ENCODE measurements around the gene RNF130.

RNF130 gene

DNA sequence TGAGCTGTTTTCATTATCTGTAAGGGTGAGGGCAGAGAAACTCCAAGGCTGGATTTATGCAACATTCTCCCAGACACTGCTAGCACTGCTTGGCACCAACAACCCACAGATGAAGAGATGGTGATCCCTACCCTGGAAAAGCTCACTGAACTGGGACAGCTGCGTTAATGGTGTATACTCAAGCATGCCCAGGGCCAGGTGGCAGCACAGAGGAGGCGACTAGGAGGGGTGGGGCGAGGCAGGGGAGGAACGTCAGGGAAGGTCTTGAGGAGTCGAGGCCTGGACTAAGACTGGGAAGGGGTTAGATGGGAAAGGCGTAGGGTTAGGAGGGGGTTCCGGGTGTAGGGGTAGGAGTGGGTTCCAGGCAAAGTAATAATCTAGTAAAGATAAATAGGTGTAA, 90.8 kb downstream of the RNF130 start:
- Histone ChIP-seq H3K27ac (ENCODE audit: low read depth, low read length, poor library complexity, severe bottlenecking) (no peak overlapping the region), H3K9ac (ENCODE audit: low read length) (no peak overlapping the region), H3K36me3 (ENCODE audit: insufficient read depth, low read length) (no peaks in the 10 kb centered on the region), H3K4me2 (ENCODE audit: low read length) (no peak overlapping the region), H2AFZ (ENCODE audit: low read length) (no peak overlapping the region), H3K9me3 (ENCODE audit: low read length) (no peaks in the 10 kb centered on the region), H3K9me2 (ENCODE audit: low read depth, low read length) (no peaks in the 10 kb centered on the region), H3F3A (ENCODE audit: insufficient read depth, low read length) (no peaks in the 10 kb centered on the region), H3K4me1 (ENCODE audit: insufficient read depth, low read length, severe bottlenecking) (peaks cover under 1% of the 10 kb centered on the region), H4K20me1 (ENCODE audit: insufficient read depth, low read length) (no peaks in the 10 kb centered on the region), H3K4me3 (ENCODE audit: low read depth, low read length, poor library complexity, severe bottlenecking) (no peak overlapping the region), H3K79me2 (ENCODE audit: insufficient read depth, low read length) (no peaks in the 10 kb centered on the region), H3K27me3 (ENCODE audit: insufficient read depth, low read length) (no peaks in the 10 kb centered on the region; the same call in 1 of the 2 replicates)
- no peak for TF ChIP-seq CTCF (IDR thresholded peaks at IDR 0.05; ENCODE audit: low read length)
- no peak for TF ChIP-seq EZH2 (IDR thresholded peaks at IDR 0.05; ENCODE audit: borderline replicate concordance, low read length)

DNA sequence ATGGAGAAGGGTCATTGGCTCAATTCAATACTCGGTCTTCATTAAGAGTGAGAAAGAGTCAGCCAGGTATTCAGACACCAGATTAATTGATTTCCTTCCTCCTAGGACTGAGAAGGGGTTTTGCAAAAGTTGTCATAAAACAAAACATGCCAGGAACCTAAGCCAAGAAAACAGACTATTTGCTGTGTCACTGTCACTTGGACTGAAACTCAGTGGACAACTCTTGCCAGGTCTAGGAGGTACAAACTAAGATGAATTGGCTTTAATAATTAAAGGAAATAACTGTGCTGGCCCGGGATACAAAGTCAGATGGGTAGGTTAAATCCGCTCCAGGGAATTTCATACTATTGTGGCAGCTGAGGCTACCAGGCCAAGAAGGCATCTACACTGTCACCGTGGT, 92.8 kb downstream of the RNF130 start:
- Histone ChIP-seq H3K9me3 (ENCODE audit: low read length) (no peaks in the 10 kb centered on the region), H3K9ac (ENCODE audit: low read length) (no peak overlapping the region), H3F3A (ENCODE audit: insufficient read depth, low read length) (no peaks in the 10 kb centered on the region), H3K36me3 (ENCODE audit: insufficient read depth, low read length) (no peaks in the 10 kb centered on the region), H4K20me1 (ENCODE audit: insufficient read depth, low read length) (no peaks in the 10 kb centered on the region), H3K27me3 (ENCODE audit: insufficient read depth, low read length) (no peaks in the 10 kb centered on the region; the same call in 1 of the 2 replicates), H3K4me2 (ENCODE audit: low read length) (no peak overlapping the region), H3K4me3 (ENCODE audit: low read depth, low read length, poor library complexity, severe bottlenecking) (no peak overlapping the region), H3K4me1 (ENCODE audit: insufficient read depth, low read length, severe bottlenecking) (peaks cover 19% of the 10 kb centered on the region), H3K9me2 (ENCODE audit: low read depth, low read length) (no peaks in the 10 kb centered on the region), H3K79me2 (ENCODE audit: insufficient read depth, low read length) (no peaks in the 10 kb centered on the region), H3K27ac (ENCODE audit: low read depth, low read length, poor library complexity, severe bottlenecking) (no peak overlapping the region), H2AFZ (ENCODE audit: low read length) (no peak overlapping the region)
- TF ChIP-seq EZH2 (IDR thresholded peaks at IDR 0.05; ENCODE audit: borderline replicate concordance, low read length): no peak
- TF ChIP-seq CTCF (IDR thresholded peaks at IDR 0.05; ENCODE audit: low read length): no peak

DNA sequence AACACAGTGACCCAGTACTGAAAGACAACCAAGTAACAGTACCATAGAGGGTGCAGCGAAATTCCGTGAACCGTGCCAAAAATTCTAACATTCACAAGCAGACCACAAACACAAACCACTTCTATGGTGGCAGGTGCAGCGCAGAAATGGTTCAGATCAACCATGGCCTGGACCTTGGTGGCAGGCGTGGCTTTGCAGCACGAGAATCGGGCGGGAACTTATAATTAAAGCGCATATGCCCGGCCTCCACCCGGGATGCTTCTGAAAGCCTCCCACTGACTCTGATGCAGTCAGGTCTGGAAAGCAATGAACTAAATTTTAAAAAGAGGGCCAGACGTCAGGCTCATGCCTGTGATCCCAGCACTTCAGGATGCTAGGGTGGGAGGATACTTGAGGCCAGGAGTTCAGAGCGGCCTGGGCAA, 95.8 kb downstream of the RNF130 start:
- no peaks in the 10 kb centered on the region for H3K79me2 ChIP-seq (ENCODE audit: insufficient read depth, low read length)
- H4K20me1 ChIP-seq (ENCODE audit: insufficient read depth, low read length): no peaks in the 10 kb centered on the region
- H2AFZ ChIP-seq (ENCODE audit: low read length): no peak overlapping the region
- H3K36me3 ChIP-seq (ENCODE audit: insufficient read depth, low read length): no peaks in the 10 kb centered on the region
- H3K9me3 ChIP-seq (ENCODE audit: low read length): no peaks in the 10 kb centered on the region
- no peak overlapping the region for H3K27ac ChIP-seq (ENCODE audit: low read depth, low read length, poor library complexity, severe bottlenecking)
- no peak overlapping the region for H3K9ac ChIP-seq (ENCODE audit: low read length)
- peak overlapping the region; percentile 83; the same call in 1 of the 2 replicates for H3K4me2 ChIP-seq (ENCODE audit: low read length)
- peak overlapping the region; percentile 26 for H3K4me3 ChIP-seq (ENCODE audit: low read depth, low read length, poor library complexity, severe bottlenecking)
- TF ChIP-seq EZH2 (IDR thresholded peaks at IDR 0.05; ENCODE audit: borderline replicate concordance, low read length): no peak
- TF ChIP-seq CTCF (IDR thresholded peaks at IDR 0.05; ENCODE audit: low read length): no peak
- H3F3A ChIP-seq (ENCODE audit: insufficient read depth, low read length): no peaks in the 10 kb centered on the region
- no peaks in the 10 kb centered on the region; the same call in 1 of the 2 replicates for H3K27me3 ChIP-seq (ENCODE audit: insufficient read depth, low read length)
- H3K9me2 ChIP-seq (ENCODE audit: low read depth, low read length): no peaks in the 10 kb centered on the region
- H3K4me1 ChIP-seq (ENCODE audit: insufficient read depth, low read length, severe bottlenecking): peaks cover 49% of the 10 kb centered on the region

All from OCI-LY1 (cell line).